Skeletal muscle satellite cell (primary cell): ENCODE measurements around the gene ZNF407.

Source experiments
- H3K27me3 ChIP-seq: 2 replicates; pipeline ENCODE4 v1.7.0; 2013; ENCODE audit warnings: low read length; ENCODE audit not compliant: control insufficient read depth, insufficient read depth
- H3K36me3 ChIP-seq: 2 replicates; pipeline ENCODE4 v1.7.0; 2013; ENCODE audit warnings: mild to moderate bottlenecking, control low read depth, low read length; ENCODE audit not compliant: insufficient read depth
- H3K4me1 ChIP-seq: 2 replicates; pipeline ENCODE4 v1.7.0; 2013; ENCODE audit warnings: low read length; ENCODE audit not compliant: control insufficient read depth, insufficient read depth
- H3K4me2 ChIP-seq: 2 replicates; pipeline ENCODE4 v1.7.0; 2013; ENCODE audit warnings: mild to moderate bottlenecking, low read length
- H3K4me3 ChIP-seq: 2 replicates; pipeline ENCODE4 v1.7.0; 2013; ENCODE audit warnings: low read length
- H3K9ac ChIP-seq: 2 replicates; pipeline ENCODE4 v1.7.0; 2013; ENCODE audit warnings: mild to moderate bottlenecking, low read depth, low read length, moderate library complexity
- H3K9me3 ChIP-seq: replicated peaks from 2 replicates; pipeline ENCODE4 v1.7.0; 2013; ENCODE audit warnings: mild to moderate bottlenecking, control low read depth, low read length

ZNF407 gene

DNA sequence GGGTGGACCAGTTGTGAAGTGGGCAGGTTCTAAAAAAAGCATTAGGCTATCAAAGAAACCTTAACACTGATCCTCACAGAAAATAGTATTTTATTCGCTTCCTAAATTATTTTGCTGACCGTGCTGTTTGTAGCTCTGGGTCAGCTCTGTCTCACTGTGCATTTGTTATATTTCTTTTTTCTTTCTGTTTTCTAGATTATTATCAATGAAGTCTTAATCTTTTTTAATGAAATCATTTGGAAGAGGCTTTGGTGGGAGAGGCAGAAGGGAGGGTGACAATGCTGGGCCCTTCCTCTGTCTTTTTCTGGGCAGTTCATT, 397.7 kb downstream of the ZNF407 start:
- no peaks in the 10 kb centered on the region for H3K9me3 ChIP-seq
- H3K4me3 ChIP-seq: no peak overlapping the region
- H3K27me3 ChIP-seq: no peaks in the 10 kb centered on the region
- no peak overlapping the region for H3K9ac ChIP-seq
- no peaks in the 10 kb centered on the region for H3K36me3 ChIP-seq
- peaks cover 9% of the 10 kb centered on the region for H3K4me1 ChIP-seq
- H3K4me2 ChIP-seq: no peak overlapping the region

DNA sequence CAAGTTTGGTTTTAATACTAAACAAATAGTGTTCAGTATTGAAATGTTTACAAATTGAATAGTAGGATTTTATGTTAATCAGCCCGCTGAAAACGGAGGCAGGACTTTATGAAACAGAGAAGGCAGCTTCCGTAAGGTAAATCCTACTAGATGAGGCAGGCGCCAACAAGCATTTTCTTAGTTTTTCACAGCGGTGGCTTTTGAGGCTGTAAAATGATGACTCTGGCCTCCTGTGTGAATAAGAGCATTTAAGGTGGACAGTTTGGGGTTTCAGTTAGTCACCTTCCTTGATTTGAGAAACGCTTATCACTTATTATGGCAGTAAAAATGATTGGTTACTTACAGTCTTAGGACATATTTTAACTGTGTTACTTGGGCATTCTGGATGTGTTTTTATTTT, 398.4 kb downstream of the ZNF407 start:
- Histone ChIP-seq H3K9ac (no peak overlapping the region), H3K27me3 (no peaks in the 10 kb centered on the region), H3K9me3 (no peaks in the 10 kb centered on the region)

DNA sequence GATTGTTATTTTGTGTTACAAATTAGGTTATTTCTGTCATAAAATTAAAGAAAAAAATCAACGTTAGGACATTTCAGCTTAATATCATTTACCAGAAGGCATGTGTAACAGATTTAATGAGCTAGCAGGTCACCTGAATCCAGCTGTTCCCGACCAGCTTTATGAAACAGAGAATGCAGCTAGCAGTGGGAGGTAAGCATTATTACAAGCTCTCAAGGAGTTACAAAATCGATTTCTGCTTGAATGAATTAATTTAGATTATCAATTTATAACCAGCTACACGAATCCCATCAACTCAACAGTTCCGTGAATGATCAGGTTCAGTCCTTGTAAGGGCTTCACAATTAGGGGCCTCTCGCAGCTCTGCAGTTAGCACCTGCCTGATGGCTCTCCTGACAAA, 399.3 kb downstream of the ZNF407 start:
- H3K9ac ChIP-seq: no peak overlapping the region

More for the DNA sequence above, 398.4 kb downstream of the ZNF407 start:
- Histone ChIP-seq H3K4me2 (no peak overlapping the region), H3K36me3 (no peaks in the 10 kb centered on the region), H3K4me1 (peaks cover 9% of the 10 kb centered on the region), H3K4me3 (no peak overlapping the region)

DNA sequence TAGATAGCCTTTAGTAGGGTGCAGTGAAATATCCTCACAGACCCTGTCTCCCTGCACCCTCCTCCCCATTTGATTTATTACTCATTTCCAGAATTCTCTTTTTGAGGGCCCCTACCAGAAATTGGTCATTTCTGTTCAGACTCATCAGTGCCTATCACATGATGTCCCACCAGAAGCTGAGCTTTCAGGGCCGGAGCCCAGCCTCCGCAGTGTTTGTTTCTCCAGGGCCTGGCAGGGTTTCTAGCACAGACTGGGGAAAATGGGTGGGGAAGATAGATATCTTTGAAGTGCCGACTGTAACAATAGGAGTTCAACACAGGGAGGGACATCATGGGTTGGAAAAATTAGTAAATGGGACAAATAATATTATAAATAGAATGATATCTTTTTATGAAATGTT, 403.2 kb downstream of the ZNF407 start:
- H3K9ac ChIP-seq: no peak overlapping the region

More for the DNA sequence above, 399.3 kb downstream of the ZNF407 start:
- H3K9me3 ChIP-seq: no peaks in the 10 kb centered on the region
- no peak overlapping the region for H3K4me2 ChIP-seq
- H3K4me1 ChIP-seq: peaks cover 9% of the 10 kb centered on the region
- no peaks in the 10 kb centered on the region for H3K27me3 ChIP-seq
- no peaks in the 10 kb centered on the region for H3K36me3 ChIP-seq
- no peak overlapping the region for H3K4me3 ChIP-seq

DNA sequence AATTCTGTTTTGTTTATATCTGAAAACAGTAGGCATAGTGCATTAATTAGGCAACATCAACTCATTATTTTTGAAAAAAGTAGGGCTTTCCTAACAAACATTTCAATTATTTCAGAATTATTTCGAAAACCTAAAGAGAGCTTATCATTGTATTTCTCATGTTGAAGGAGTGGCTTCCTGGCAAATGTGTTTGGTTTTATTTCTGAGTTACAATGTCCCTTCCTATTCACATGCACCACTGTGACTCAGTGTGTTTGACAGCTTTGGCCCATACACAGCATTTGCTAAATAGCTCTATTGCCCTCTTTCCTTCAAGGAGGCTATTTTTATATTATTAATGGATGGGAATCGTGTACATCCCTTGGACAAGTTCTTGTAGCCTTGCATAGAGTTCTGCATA, 405.4 kb downstream of the ZNF407 start:
- Histone ChIP-seq H3K4me1 (no peaks in the 10 kb centered on the region), H3K9me3 (no peaks in the 10 kb centered on the region), H3K9ac (no peak overlapping the region), H3K36me3 (no peaks in the 10 kb centered on the region), H3K4me3 (no peak overlapping the region), H3K4me2 (no peak overlapping the region), H3K27me3 (no peaks in the 10 kb centered on the region)

More for the DNA sequence above, 403.2 kb downstream of the ZNF407 start:
- Histone ChIP-seq H3K4me2 (no peak overlapping the region), H3K4me3 (no peak overlapping the region), H3K36me3 (no peaks in the 10 kb centered on the region), H3K9me3 (no peaks in the 10 kb centered on the region), H3K4me1 (no peaks in the 10 kb centered on the region), H3K27me3 (no peaks in the 10 kb centered on the region)

DNA sequence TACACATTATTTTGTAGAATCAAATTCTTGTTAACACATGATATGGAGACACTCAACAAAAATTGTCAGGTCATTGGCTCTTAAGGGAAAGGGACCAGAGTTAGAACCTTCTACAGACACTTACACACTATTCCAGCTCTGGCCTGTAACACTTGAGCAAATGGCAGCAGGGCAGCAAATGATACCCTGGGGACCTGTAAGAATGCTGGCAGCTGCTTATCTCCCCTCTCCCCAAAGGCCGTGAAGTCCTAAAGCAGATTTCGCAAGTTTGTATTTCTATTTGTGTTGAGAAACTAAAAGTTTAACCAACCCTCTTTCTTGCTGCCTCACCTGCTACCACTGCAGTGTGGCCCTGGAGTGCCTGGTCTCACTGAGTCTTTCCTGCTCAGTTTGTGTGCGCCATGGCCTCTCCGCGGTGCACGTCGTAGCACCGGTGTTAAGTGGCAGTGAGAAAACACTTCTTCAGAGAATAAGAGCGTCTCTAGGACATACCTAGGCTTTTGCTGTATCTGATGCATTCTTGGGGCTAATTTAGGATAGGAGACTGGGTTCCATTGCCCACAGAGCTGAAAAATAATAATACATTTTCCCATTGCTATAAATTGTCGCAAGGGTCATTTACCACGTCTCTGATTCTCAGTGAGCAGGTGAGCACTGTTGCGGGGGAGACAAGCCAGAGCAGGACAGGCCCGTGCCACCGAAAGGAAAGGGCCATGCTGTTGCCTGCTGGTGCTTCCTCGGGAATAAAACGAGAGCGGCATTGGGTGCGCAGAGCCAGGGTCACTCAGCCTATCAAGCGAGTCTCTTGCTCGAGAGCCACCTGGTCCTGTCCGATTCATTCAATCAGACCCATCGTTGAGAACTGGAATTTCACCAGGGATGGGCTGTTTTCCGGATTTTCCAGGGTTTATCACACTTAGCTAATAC, 406.4 kb downstream of the ZNF407 start:
- Histone ChIP-seq H3K9ac (no peak overlapping the region), H3K4me3 (no peak overlapping the region), H3K36me3 (no peaks in the 10 kb centered on the region)

DNA sequence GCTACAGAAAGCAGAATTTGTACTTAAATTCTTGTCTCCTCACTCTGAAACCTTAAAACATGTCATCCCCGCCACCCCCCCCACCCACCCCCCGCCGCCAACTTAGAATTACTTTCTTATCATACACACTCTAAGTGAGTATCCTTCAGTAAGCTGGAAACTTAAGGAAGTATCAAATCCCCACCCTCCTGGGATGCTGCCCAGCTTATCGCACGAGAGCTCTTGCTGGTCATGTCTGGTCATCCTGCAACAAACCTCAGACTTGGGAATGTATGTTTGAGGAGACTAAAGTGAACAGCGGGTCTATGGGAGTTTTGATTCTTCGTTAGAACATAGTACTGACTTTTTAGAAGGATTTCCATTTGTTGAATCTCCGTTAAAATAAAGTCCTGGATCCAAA, 408.0 kb downstream of the ZNF407 start:
- H3K4me3 ChIP-seq: no peak overlapping the region
- H3K36me3 ChIP-seq: no peaks in the 10 kb centered on the region
- peaks cover 7% of the 10 kb centered on the region for H3K4me1 ChIP-seq
- H3K27me3 ChIP-seq: no peaks in the 10 kb centered on the region
- H3K4me2 ChIP-seq: no peak overlapping the region
- H3K9ac ChIP-seq: no peak overlapping the region
- no peaks in the 10 kb centered on the region for H3K9me3 ChIP-seq

More for the DNA sequence above, 406.4 kb downstream of the ZNF407 start:
- Histone ChIP-seq H3K27me3 (no peaks in the 10 kb centered on the region), H3K4me1 (no peaks in the 10 kb centered on the region), H3K9me3 (no peaks in the 10 kb centered on the region), H3K4me2 (no peak overlapping the region)

DNA sequence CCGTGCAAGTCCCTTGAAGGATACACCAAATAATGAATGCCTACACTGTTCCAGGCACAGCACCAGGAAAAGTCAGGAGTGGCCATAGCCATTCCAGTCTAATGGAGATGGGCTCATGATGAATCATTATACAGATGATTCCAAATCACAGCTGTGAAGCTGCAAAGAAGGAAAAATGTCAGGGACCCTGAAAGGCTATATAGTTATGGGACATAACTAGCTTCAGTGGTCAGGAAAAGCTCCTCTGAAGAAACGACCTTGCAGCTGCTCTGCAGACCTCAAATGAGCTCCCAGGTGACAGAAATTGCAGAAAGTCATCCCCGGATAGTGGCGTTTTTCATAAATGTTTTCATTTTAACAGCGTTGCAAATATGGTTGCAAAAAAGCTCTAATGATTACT, 410.5 kb downstream of the ZNF407 start:
- Histone ChIP-seq H3K27me3 (no peaks in the 10 kb centered on the region), H3K9ac (no peak overlapping the region), H3K4me1 (peaks cover 7% of the 10 kb centered on the region), H3K4me3 (no peak overlapping the region), H3K4me2 (no peak overlapping the region), H3K9me3 (no peaks in the 10 kb centered on the region), H3K36me3 (no peaks in the 10 kb centered on the region)

DNA sequence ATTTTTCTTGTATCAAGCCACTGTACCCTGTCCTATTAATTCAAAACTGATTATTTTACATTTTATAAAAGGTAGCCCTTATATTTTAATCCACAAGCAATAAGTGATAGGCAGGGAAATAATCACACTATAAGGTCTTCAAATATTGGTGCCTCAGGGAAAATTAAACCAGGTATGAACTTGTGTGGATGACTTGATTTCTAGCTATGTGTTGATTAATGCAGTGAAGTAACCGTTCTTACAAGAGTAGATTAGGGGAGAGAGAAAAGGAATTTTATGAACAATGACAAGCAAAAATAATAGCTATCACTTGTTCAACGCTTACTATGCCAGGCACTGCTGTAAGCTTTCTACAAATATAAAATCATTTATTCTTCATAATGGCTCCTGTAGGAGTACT, 411.6 kb downstream of the ZNF407 start:
- Histone ChIP-seq H3K9me3 (no peaks in the 10 kb centered on the region), H3K4me3 (no peak overlapping the region), H3K27me3 (no peaks in the 10 kb centered on the region), H3K36me3 (no peaks in the 10 kb centered on the region), H3K4me2 (no peak overlapping the region), H3K4me1 (peaks cover 7% of the 10 kb centered on the region), H3K9ac (no peak overlapping the region)

DNA sequence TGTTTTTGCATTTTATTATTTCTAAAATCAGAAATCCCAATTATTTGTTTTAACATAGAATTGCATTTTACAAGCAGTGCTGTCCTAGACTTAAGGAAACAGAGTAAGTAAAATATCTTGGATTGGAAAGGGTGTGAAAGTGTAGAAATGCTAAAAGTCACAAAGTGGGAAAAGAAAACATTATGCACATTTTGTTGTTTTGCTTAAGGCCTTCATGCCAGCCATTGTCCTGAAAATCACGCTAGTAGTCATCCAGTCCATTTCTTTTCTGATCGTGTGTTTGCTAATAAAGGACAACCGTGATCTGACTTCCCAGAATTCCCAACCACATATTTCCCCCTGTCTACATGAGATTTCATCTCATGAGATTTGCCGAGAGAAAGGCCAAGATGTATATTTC, 412.2 kb downstream of the ZNF407 start:
- Histone ChIP-seq H3K27me3 (no peaks in the 10 kb centered on the region), H3K36me3 (no peaks in the 10 kb centered on the region), H3K9me3 (no peaks in the 10 kb centered on the region), H3K4me3 (no peak overlapping the region), H3K4me1 (peaks cover 7% of the 10 kb centered on the region), H3K4me2 (no peak overlapping the region), H3K9ac (no peak overlapping the region)

DNA sequence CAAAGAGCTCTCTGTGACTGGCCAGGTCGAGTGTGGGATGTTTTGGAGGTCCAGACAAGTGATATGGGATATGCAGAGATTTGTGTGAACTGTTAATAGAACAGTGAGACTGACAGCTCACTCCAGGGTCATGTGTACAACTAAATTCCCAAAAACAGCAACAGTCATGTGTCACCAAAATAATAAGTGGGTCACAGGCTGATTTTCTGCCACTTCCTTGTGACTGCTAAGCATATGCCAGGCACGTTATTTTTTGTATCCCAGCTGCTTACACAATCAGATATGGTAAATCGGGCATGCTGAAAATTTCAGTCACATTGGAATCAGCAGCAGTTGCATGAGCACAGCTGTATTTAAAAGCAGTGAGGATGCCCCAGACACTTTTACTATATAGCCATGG, 412.6 kb downstream of the ZNF407 start:
- Histone ChIP-seq H3K36me3 (no peaks in the 10 kb centered on the region), H3K9ac (no peak overlapping the region), H3K27me3 (no peaks in the 10 kb centered on the region), H3K9me3 (no peaks in the 10 kb centered on the region), H3K4me2 (no peak overlapping the region), H3K4me1 (peaks cover 7% of the 10 kb centered on the region), H3K4me3 (no peak overlapping the region)

DNA sequence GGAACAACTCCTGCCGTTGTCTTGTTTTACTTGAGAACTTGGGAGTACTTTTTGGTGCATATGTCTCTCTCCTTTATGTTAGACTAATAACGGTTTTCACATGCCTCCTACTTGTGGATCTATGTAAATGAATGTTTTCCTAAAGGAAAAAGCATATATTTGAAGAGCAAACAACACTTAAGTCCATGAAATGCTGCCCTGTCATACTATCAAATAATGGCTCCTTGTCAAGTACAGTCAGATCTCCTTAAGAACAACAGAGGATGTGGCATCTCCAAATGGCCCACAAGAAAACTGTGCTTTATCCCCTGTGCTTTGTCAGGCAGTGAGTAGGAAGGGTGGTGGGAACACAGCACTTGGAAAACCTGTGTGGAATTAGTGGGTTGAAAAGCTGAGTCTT, 413.0 kb downstream of the ZNF407 start:
- H3K36me3 ChIP-seq: no peaks in the 10 kb centered on the region
- no peak overlapping the region for H3K9ac ChIP-seq
- no peak overlapping the region for H3K4me2 ChIP-seq
- H3K4me1 ChIP-seq: peaks cover 7% of the 10 kb centered on the region
- H3K27me3 ChIP-seq: no peaks in the 10 kb centered on the region
- no peaks in the 10 kb centered on the region for H3K9me3 ChIP-seq
- no peak overlapping the region for H3K4me3 ChIP-seq
